Measurements from ENCODE around the gene NEK6.
"Not testable (repeated sequence)": the region's sequence is repeated elsewhere in the genome, so short reads cannot be mapped to it uniquely, and the experiment has no call there.

DNA sequence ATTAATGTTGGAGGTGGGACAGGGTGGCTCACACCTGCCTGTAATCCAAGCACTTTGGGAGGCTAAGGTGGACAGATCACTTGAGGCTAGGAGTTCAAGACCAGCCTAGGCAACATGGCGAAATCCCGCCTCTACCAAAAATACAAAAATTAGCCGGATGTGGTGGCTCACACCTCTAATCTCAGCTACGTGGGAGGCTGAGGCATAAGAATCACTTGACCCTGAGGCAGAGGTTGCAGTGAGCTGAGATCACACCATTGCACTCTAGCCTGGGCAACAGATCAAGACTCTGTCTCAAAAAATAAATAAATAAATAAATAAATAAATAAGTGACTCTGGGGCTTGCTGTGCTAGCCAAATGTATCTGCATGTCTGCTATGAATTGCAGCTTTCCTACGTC lies 10.4 kb upstream of the NEK6 start:
- TF ChIP-seq POLR2AphosphoS5, POLR2A (IDR thresholded peaks at IDR 0.05): not testable (repeated sequence)
- TF ChIP-seq, protein P1, sequence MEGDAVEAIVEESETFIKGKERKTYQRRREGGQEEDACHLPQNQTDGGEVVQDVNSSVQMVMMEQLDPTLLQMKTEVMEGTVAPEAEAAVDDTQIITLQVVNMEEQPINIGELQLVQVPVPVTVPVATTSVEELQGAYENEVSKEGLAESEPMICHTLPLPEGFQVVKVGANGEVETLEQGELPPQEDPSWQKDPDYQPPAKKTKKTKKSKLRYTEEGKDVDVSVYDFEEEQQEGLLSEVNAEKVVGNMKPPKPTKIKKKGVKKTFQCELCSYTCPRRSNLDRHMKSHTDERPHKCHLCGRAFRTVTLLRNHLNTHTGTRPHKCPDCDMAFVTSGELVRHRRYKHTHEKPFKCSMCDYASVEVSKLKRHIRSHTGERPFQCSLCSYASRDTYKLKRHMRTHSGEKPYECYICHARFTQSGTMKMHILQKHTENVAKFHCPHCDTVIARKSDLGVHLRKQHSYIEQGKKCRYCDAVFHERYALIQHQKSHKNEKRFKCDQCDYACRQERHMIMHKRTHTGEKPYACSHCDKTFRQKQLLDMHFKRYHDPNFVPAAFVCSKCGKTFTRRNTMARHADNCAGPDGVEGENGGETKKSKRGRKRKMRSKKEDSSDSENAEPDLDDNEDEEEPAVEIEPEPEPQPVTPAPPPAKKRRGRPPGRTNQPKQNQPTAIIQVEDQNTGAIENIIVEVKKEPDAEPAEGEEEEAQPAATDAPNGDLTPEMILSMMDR (IDR thresholded peaks at IDR 0.05): not testable (repeated sequence)

Measured in upper lobe of left lung (tissue), 4 donors.